B cell (primary cell): ENCODE measurements around the gene ZNRF2.

ENCODE experiments used
- CTCF ChIP-seq: fragments of 200-600 bp; IDR thresholded peaks from one replicate; pipeline ENCODE4 v1.8.0; 2022; ENCODE audit warnings: antibody characterized with exemption, mild to moderate bottlenecking
- EZH2 ChIP-seq: IDR thresholded peaks from 2 replicates; pipeline ENCODE4 v1.6.1; 2012; ENCODE audit warnings: borderline replicate concordance, low read depth, mild to moderate bottlenecking, moderate library complexity, low read length; ENCODE audit not compliant: insufficient read depth, poor library complexity, severe bottlenecking

- TF ChIP-seq CTCF (peak; percentile 70), EZH2 (no peak)
These were observed 8.0 kb upstream of the ZNRF2 start for GRCh38 chr7:30276203-30276900.
